ENCODE results near the gene PLD1.

The PLD1 gene

DNA sequence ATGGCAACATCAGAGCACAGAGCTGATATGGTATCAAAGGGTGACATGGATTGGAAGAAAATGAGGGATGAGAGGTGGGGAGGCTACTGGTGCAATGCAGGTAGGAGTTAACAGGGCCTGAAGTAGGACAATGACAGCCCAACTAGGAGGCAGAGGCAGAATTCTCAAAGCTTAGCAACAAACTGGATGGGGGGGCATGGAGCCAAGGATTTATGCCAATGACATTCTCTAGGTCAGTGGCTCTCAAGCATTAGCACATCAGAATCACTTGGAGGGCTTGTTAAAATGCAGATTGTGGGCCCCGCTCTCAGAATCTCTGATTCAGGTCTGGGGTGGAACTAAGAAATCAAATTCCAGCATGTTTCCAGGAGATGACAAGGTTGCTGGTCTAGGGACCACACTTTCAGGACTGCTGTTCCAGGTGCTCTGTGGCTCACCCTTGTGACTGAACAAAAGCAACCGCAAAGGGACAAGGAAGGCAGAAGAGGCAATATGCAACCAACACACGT lies 252.0 kb downstream of the PLD1 start:
- TF ChIP-seq, protein P1, sequence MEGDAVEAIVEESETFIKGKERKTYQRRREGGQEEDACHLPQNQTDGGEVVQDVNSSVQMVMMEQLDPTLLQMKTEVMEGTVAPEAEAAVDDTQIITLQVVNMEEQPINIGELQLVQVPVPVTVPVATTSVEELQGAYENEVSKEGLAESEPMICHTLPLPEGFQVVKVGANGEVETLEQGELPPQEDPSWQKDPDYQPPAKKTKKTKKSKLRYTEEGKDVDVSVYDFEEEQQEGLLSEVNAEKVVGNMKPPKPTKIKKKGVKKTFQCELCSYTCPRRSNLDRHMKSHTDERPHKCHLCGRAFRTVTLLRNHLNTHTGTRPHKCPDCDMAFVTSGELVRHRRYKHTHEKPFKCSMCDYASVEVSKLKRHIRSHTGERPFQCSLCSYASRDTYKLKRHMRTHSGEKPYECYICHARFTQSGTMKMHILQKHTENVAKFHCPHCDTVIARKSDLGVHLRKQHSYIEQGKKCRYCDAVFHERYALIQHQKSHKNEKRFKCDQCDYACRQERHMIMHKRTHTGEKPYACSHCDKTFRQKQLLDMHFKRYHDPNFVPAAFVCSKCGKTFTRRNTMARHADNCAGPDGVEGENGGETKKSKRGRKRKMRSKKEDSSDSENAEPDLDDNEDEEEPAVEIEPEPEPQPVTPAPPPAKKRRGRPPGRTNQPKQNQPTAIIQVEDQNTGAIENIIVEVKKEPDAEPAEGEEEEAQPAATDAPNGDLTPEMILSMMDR (IDR thresholded peaks at IDR 0.05; ENCODE audit: insufficient read depth, low read depth, low read length, missing control alignments) = no peak
- no peak overlapping the region for H3K4me3 ChIP-seq (ENCODE audit: low read length)
- no peak for DNase-seq (ENCODE audit: low read depth)

DNA sequence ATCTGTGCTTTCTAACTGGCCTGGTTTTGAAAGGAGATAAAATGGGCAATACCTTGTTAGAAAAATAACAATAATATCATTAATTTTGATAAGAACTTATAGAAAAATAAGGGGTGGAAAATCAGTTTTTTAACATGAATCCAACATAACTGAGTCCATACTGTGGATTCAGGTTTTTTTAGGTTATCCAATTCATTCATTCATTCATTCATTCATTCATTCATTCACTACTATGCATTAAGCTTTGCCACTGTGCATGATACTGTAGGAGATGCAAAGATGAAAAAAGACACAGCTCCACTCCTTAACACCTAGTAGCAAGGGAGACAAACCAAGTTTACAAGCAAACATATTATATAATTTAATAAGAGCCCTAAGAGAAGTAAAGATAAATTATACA lies 253.1 kb downstream of the PLD1 start:
- DNase-seq (ENCODE audit: low read depth) = no peak
- TF ChIP-seq, protein P1 (IDR thresholded peaks at IDR 0.05; ENCODE audit: insufficient read depth, low read depth, low read length, missing control alignments) = no peak

DNA sequence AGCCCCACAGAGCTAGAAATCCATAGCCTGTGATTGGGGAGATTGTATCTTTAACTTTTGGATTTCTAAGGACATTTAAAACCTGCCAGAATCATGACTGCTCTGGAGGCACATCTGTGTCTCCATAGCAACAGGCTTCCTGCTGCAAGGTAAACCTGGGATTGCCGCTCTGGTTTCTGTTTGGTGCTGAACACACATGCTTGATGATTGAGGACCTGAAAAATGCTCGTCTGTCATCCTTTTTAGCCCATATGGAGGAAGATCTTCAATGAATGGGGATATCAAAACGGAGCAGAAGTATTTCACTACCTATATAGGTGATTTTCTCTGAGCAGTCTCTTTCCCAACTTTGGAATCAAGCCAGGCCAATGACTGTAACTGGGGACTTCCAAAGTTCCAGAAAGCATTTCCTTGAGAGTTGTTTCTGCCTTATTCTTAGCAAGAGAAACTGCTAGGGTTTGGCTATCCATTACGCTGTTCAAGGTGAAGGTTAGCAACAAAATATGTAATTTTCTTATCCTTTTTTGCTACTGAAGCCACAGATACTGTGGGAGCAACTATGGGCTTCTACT lies 253.6 kb downstream of the PLD1 start:
- TF ChIP-seq, protein P1 (IDR thresholded peaks at IDR 0.05; ENCODE audit: insufficient read depth, low read depth, low read length, missing control alignments) = no peak
- H3K4me3 ChIP-seq (ENCODE audit: low read length) = no peak overlapping the region
- peak; percentile 78 for DNase-seq (ENCODE audit: low read depth)

More for the DNA sequence above, 253.1 kb downstream of the PLD1 start:
- no peak overlapping the region for H3K4me3 ChIP-seq (ENCODE audit: low read length)

DNA sequence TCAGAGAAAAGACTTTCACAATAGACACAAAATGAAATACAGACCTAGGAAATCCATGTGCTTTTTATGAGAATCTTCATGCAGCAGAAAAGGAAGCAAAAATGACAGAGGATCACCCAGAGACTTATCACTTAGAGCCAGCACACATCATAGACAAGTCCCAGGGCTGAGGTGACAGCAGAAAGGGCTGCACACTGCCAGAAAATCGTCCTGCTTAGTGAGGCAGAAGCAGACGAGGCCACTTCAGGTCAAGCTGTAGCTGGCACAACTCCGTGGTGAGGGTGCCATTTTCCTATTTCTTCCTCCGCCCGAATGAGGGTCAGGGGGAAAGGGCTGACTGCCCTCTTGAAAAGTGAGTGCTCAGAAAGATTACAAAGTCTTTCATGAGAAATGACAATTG lies 254.1 kb downstream of the PLD1 start:
- TF ChIP-seq, protein P1 (IDR thresholded peaks at IDR 0.05; ENCODE audit: insufficient read depth, low read depth, low read length, missing control alignments) = no peak
- H3K4me3 ChIP-seq (ENCODE audit: low read length) = no peak overlapping the region
- DNase-seq (ENCODE audit: low read depth) = no peak

DNA sequence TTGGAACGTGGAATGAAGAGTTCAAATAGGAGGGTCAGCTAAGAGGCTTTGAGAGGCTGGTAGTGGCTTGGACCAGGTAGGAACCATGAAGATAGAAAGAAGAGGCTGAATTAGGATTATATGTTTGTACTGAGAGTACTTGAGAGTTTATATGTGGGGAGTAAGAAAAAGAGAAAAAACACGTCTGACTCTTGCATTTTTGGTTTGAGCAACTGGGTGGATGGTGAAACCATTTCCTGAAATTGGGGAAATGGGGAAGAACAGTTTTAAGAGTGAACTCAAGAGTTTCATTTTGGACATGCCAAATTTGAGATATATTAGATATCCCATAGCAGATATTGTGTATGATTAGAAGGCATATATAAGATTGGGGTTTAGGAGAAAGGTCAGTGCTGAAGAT lies 257.2 kb downstream of the PLD1 start:
- TF ChIP-seq, protein P1 (IDR thresholded peaks at IDR 0.05; ENCODE audit: insufficient read depth, low read depth, low read length, missing control alignments) = no peak
- no peak overlapping the region for H3K4me3 ChIP-seq (ENCODE audit: low read length)
- DNase-seq (ENCODE audit: low read depth) = no peak

DNA sequence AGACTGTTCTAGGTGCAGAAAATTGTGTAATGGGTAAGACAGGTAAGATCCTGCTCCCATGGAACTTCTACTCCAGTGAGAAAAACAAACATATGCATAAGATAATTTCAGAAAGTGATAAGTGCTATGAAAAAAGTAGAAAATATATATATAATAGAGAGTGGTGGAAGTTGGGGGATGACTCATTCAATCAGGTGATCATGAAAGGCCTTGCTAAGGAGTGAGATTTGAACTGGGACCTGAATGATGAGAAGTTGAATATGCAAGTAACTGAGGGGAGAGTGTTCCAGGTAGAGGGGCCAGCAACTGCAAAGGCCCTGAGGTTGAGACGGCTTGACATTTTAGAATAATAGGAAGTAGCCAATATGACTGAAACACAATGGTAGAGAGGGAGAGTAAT lies 257.8 kb downstream of the PLD1 start:
- H3K4me3 ChIP-seq (ENCODE audit: low read length) = no peak overlapping the region
- TF ChIP-seq, protein P1 (IDR thresholded peaks at IDR 0.05; ENCODE audit: insufficient read depth, low read depth, low read length, missing control alignments) = no peak

DNA sequence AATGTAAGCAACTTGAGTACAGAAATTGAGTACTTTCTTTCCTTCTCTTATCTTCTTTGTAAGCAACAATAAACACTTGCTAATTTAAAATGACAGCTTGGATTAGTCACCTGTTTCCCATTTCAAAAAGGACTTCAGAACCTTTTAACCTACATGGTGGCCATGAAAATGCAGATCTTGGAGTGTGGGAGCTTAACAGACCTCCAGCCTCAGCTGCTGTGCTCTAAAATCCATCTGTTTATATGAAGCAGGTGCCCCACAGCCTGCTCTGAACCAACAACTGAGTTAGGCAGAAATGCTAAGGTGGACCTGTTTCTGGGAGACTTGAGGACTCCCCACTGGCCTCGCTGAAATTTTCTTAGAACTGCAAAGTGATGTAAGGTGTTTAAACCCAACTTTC lies 259.0 kb downstream of the PLD1 start:
- no peak for DNase-seq (ENCODE audit: low read depth)
- TF ChIP-seq, protein P1 (IDR thresholded peaks at IDR 0.05; ENCODE audit: insufficient read depth, low read depth, low read length, missing control alignments) = no peak

More for the DNA sequence above, 257.8 kb downstream of the PLD1 start:
- DNase-seq (ENCODE audit: low read depth) = no peak

More for the DNA sequence above, 259.0 kb downstream of the PLD1 start:
- no peak overlapping the region for H3K4me3 ChIP-seq (ENCODE audit: low read length)

Data from epithelial cell of esophagus (primary cell).